HL-60 (cell line): ENCODE measurements around the gene BMP2K.
"Not testable (repeated sequence)": the region's sequence is repeated elsewhere in the genome, so short reads cannot be mapped to it uniquely, and the experiment has no call there.

Experiments
- DNase-seq, 2 experiments: peaks; one replicate each; pipeline ENCODE4 v3.0.0-alpha.2; 2010 to 2020; ENCODE audit warnings: low read depth in 1 of 2, low spot score in 1 of 2
- H3K27ac ChIP-seq: fragments of 250-450 bp; sonication (Bioruptor Pico); replicated peaks from 2 replicates; pipeline ENCODE4 v1.5.1; 2020; ENCODE audit warnings: mild to moderate bottlenecking, moderate library complexity
- H3K27me3 ChIP-seq: fragments of 250-450 bp; sonication (Bioruptor Pico); 2 replicates; pipeline ENCODE4 v1.5.1; 2021; ENCODE audit warnings: mild to moderate bottlenecking, moderate library complexity; ENCODE audit not compliant: insufficient read depth, poor library complexity, severe bottlenecking
- H3K4me3 ChIP-seq: replicated peaks from 2 replicates; pipeline ENCODE4 v1.5.1; 2011; ENCODE audit warnings: mild to moderate bottlenecking, control low read depth, low read length; ENCODE audit not compliant: insufficient read depth
- GABPA ChIP-seq: IDR thresholded peaks from 2 replicates; pipeline ENCODE4 v1.6.1; 2012; ENCODE audit warnings: low read depth
- POLR2AphosphoS5 ChIP-seq: IDR thresholded peaks from 2 replicates; pipeline ENCODE4 v1.6.1; 2012; ENCODE audit warnings: low read depth
- REST ChIP-seq: IDR thresholded peaks from 2 replicates; pipeline ENCODE4 v1.6.1; 2012; ENCODE audit warnings: low read depth; ENCODE audit not compliant: insufficient replicate concordance
- SPI1 ChIP-seq: IDR thresholded peaks from 2 replicates; pipeline ENCODE4 v1.6.1; 2012; ENCODE audit warnings: low read depth, mild to moderate bottlenecking, borderline replicate concordance
- TF ChIP-seq, protein P1 (sequence below): IDR thresholded peaks from one replicate; pipeline ENCODE4 v1.5.1; 2011; ENCODE audit warnings: low read length, control low read depth, inconsistent platforms; ENCODE audit not compliant: insufficient read depth

The BMP2K gene

GRCh38 chr4:78902298-78902697 lies 126.1 kb downstream of the BMP2K start:
- no peak for DNase-seq
- Histone ChIP-seq H3K27ac (no peak overlapping the region), H3K27me3 (no peaks in the 10 kb centered on the region), H3K4me3 (no peak overlapping the region)
- TF ChIP-seq, protein P1, sequence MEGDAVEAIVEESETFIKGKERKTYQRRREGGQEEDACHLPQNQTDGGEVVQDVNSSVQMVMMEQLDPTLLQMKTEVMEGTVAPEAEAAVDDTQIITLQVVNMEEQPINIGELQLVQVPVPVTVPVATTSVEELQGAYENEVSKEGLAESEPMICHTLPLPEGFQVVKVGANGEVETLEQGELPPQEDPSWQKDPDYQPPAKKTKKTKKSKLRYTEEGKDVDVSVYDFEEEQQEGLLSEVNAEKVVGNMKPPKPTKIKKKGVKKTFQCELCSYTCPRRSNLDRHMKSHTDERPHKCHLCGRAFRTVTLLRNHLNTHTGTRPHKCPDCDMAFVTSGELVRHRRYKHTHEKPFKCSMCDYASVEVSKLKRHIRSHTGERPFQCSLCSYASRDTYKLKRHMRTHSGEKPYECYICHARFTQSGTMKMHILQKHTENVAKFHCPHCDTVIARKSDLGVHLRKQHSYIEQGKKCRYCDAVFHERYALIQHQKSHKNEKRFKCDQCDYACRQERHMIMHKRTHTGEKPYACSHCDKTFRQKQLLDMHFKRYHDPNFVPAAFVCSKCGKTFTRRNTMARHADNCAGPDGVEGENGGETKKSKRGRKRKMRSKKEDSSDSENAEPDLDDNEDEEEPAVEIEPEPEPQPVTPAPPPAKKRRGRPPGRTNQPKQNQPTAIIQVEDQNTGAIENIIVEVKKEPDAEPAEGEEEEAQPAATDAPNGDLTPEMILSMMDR = no peak
- no peak for TF ChIP-seq GABPA
- no peak for TF ChIP-seq REST
- no peak for TF ChIP-seq SPI1
- TF ChIP-seq POLR2AphosphoS5 = no peak

DNA sequence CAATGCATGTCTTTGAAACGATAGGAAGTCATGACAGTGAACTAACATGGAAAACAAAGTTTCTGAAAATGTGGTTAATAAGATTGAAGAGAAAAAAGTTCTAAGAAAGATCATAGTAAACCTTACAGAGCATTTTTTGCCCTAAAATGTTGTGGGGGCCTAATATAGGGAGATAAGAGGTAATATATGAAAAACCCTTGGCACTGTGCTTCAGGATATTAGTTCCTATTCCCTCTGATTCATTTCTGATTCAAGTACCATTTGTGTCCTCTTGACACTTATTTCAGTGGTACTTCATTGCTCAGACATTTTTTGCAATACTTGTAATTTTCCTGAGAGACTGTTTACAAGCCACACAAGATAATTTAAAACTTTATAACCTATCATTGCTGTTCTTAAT lies 128.0 kb downstream of the BMP2K start:
- no peak for DNase-seq
- no peaks in the 10 kb centered on the region for H3K27me3 ChIP-seq

DNA sequence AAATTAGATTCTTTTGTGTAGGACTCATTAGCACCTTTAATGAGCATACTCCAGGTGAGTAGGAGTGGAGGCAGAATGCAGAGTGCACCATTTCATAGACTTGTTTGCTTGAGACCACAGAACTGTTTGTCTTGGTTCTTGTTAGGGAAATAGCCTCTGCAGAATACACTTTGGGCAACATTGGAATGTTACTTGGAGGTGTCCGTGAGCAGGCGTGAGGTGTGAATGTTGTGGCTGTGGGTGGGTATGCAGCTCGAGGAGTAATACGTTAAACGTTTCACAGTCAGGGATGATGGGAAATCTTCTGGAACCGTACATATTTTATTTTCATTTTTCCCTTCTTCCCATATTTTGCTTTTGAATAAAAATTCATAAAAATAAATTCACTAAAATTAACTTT lies 131.5 kb downstream of the BMP2K start:
- no peak overlapping the region for H3K4me3 ChIP-seq
- no peak overlapping the region for H3K27ac ChIP-seq
- no peak for DNase-seq
- no peak for TF ChIP-seq REST
- TF ChIP-seq, protein P1 = no peak
- no peak for TF ChIP-seq GABPA
- no peak for TF ChIP-seq SPI1
- TF ChIP-seq POLR2AphosphoS5 = no peak
- no peaks in the 10 kb centered on the region for H3K27me3 ChIP-seq

More for the DNA sequence above, 128.0 kb downstream of the BMP2K start:
- TF ChIP-seq POLR2AphosphoS5 (no peak), REST (no peak), GABPA (no peak)
- TF ChIP-seq, protein P1 = no peak
- no peak overlapping the region for H3K4me3 ChIP-seq
- H3K27ac ChIP-seq = no peak overlapping the region

- not testable (repeated sequence) for H3K4me3 ChIP-seq, DNase-seq, H3K27ac ChIP-seq, H3K27me3 ChIP-seq
These were observed 132.8 kb downstream of the BMP2K start for GRCh38 chr4:78908974-78909373.
